OCI-LY7 (cell line): ENCODE measurements around the gene HIGD1C. TPM values are rescaled to one million over a fixed set of nuclear protein-coding genes. Genes with fewer than 3 reads are reported as not detected.

Experiments
- BruUV-seq: library from RNA; stranded (reverse); fragments of 400-500 nt; replicated peaks from 2 replicates; lab custom pipeline; 2021; lab: Mats Ljungman, UMichigan
- CTCF ChIA-PET: fragments of 300-600 bp; sonication (Branson Sonifier 250); formaldehyde crosslinking; loops from one replicate; lab custom pipeline; 2022; ENCODE audit warnings: antibody characterized with exemption; ENCODE audit not compliant: unreplicated experiment; lab: Charles Lee
- POLR2A ChIA-PET: fragments of 300-600 bp; sonication (Branson Sonifier 250); formaldehyde crosslinking; loops from one replicate; lab custom pipeline; 2022; ENCODE audit warnings: antibody characterized with exemption; lab: Charles Lee
- DNase-seq: peaks from one replicate; pipeline ENCODE4 v3.0.0-alpha.2; 2015; ENCODE audit warnings: low spot score
- H2AFZ ChIP-seq: fragments of 200-600 bp; sonication (generic), shearing (Covaris generic); 2 replicates; pipeline ENCODE4 v1.6.1; 2014; ENCODE audit warnings: mild to moderate bottlenecking, antibody characterized with exemption, low read length, moderate library complexity
- H3K27ac ChIP-seq: fragments of 200-600 bp; sonication (generic); 2 replicates; pipeline ENCODE4 v1.5.1; 2014; ENCODE audit warnings: mixed run types, low read depth, mild to moderate bottlenecking, moderate library complexity, low read length, inconsistent platforms; ENCODE audit not compliant: poor library complexity, severe bottlenecking
- H3K36me3 ChIP-seq: fragments of 200-600 bp; sonication (generic); 2 replicates; pipeline ENCODE4 v1.6.1; 2014; ENCODE audit warnings: mild to moderate bottlenecking, antibody characterized with exemption, low read length, moderate library complexity, mixed read lengths; ENCODE audit not compliant: insufficient read depth
- H3K4me1 ChIP-seq: fragments of 200-600 bp; sonication (generic); 2 replicates; pipeline ENCODE4 v1.5.1; 2014; ENCODE audit warnings: mild to moderate bottlenecking, low read length; ENCODE audit not compliant: insufficient read depth, poor library complexity, severe bottlenecking
- H3K4me2 ChIP-seq: fragments of 200-600 bp; sonication (generic); 2 replicates; pipeline ENCODE4 v1.6.1; 2014; ENCODE audit warnings: mild to moderate bottlenecking, low read length
- H3K4me3 ChIP-seq: fragments of 200-600 bp; sonication (generic); 2 replicates; pipeline ENCODE4 v1.5.1; 2014; ENCODE audit warnings: mild to moderate bottlenecking, low read depth, low read length; ENCODE audit not compliant: poor library complexity, severe bottlenecking
- H3K79me2 ChIP-seq: fragments of 200-600 bp; sonication (generic); 2 replicates; pipeline ENCODE4 v1.6.1; 2016; ENCODE audit warnings: low read depth, mild to moderate bottlenecking, low read length, moderate library complexity, mixed read lengths; ENCODE audit not compliant: insufficient read depth
- H3K9me2 ChIP-seq: fragments of 200-600 bp; sonication (generic); 2 replicates; pipeline ENCODE4 v1.6.1; 2016; ENCODE audit warnings: mild to moderate bottlenecking, low read length, mixed read lengths; ENCODE audit not compliant: insufficient read depth
- H3K9me3 ChIP-seq: fragments of 200-600 bp; sonication (generic); 2 replicates; pipeline ENCODE4 v1.6.1; 2014; ENCODE audit warnings: mild to moderate bottlenecking, mixed run types, low read length, mixed read lengths
- H4K20me1 ChIP-seq: fragments of 200-600 bp; sonication (generic); 2 replicates; pipeline ENCODE4 v1.6.1; 2014; ENCODE audit warnings: mild to moderate bottlenecking, antibody characterized with exemption, low read length, moderate library complexity, mixed read lengths; ENCODE audit not compliant: insufficient read depth
- CTCF ChIP-seq: fragments of 200-600 bp; sonication (generic); conservative IDR thresholded peaks from 2 replicates; pipeline ENCODE4 v1.5.1; 2014; ENCODE audit warnings: mild to moderate bottlenecking, antibody characterized with exemption, low read length, moderate library complexity, mixed read lengths
- EZH2phosphoT487 ChIP-seq: fragments of 200-600 bp; sonication (generic); IDR thresholded peaks from 2 replicates; pipeline ENCODE4 v1.6.1; 2018; ENCODE audit warnings: low read depth, borderline replicate concordance, mild to moderate bottlenecking, mixed run types, antibody characterized with exemption, low read length, moderate library complexity, mixed read lengths
- intact Hi-C: fragments of 100-400 bp; cut with micrococcal nuclease; formaldehyde crosslinking; loops from one replicate; pipeline ENCODE4 v1.10.0; 2022; ENCODE audit not compliant: unreplicated experiment
- small RNA-seq: library from RNA; depleted of rRNA; stranded (forward); fragments of <200 nt; gene quantifications from one replicate; pipeline ENCODE3, GENCODE V24; 2014
- total RNA-seq, 2 experiments: library from RNA; depleted of rRNA in 1 of 2; stranded (reverse); fragments of >200 nt in 1 of 2; shearing (Covaris generic) in 1 of 2; gene quantifications; 2 replicates each; pipeline ENCODE4 v1.2.3, GENCODE V29; 2014 to 2022

HIGD1C gene
- total RNA-seq, 2 experiments from 2014 or later, result not detected

GRCh38 chr12:51018956-51019355, 66.6 kb downstream of the HIGD1C start:
- intact Hi-C loops, result no loop called here
- Histone ChIP-seq H3K27ac (no peak overlapping the region), H3K4me3 (no peak overlapping the region), H3K4me2 (no peak overlapping the region), H3K79me2 (peaks cover 74% of the 10 kb centered on the region), H3K9me3 (no peaks in the 10 kb centered on the region), H2AFZ (no peak overlapping the region), H3K36me3 (peaks cover 14% of the 10 kb centered on the region), H4K20me1 (0 out of 2 replicates have a peak, but pooled peaks cover 10% of the 10 kb centered on the region), H3K9me2 (no peaks in the 10 kb centered on the region), H3K4me1 (peaks cover 3% of the 10 kb centered on the region)
- no TSS peak for BruUV-seq
- ChIA-PET POLR2A (interaction anchor here (0.7 kb wide), 2 partner anchors 14 to 658 kb away, joined by 3 read pairs; no protein-coding TSS in a partner anchor), CTCF (no interaction called here)
- TF ChIP-seq EZH2phosphoT487 (no peak), CTCF (no peak)
- DNase-seq, result no peak

GRCh38 chr12:51019927-51020326, 67.6 kb downstream of the HIGD1C start:
- no peak for DNase-seq
- Histone ChIP-seq H3K27ac (no peak overlapping the region), H2AFZ (no peak overlapping the region), H3K4me3 (no peak overlapping the region), H3K79me2 (peaks cover 80% of the 10 kb centered on the region), H3K4me1 (peaks cover 13% of the 10 kb centered on the region), H3K9me2 (no peaks in the 10 kb centered on the region), H3K36me3 (peaks cover 16% of the 10 kb centered on the region), H3K4me2 (no peak overlapping the region), H4K20me1 (0 out of 2 replicates have a peak, but pooled peaks cover 10% of the 10 kb centered on the region), H3K9me3 (no peaks in the 10 kb centered on the region)
- ChIA-PET CTCF (no interaction called here), POLR2A (interaction anchor here (0.8 to 1.4 kb wide), 3 partner anchors 16 to 95 kb away, joined by 3 to 5 read pairs (median 3); a partner anchor contains a TSS)
- intact Hi-C loops, result no loop called here
- no TSS peak for BruUV-seq
- no peak for TF ChIP-seq CTCF
- TF ChIP-seq EZH2phosphoT487, result no peak

Small RNAs within 50 kb of the gene (small RNA-seq; reads per million reads assigned to genes)
- gene AC008121.1 (not detected), gene RF00019 (not detected), gene RNU6-87P (not detected)

Other genes with a start within 250 kb of the HIGD1C start
- 47.4 and 83.3 TPM in 2 replicates for gene ATF1, start 188.4 kb upstream of the HIGD1C start, total RNA-seq (2014; rRNA removed; shearing (Covaris generic))
- 54.7 and 55.7 TPM in 2 replicates for gene ATF1, start 188.4 kb upstream of the HIGD1C start, total RNA-seq (2022)
- gene TMPRSS12, start 109.6 kb upstream of the HIGD1C start, total RNA-seq (2014; rRNA removed; shearing (Covaris generic)), result not detected in 2 replicates
- not detected in 2 replicates for gene TMPRSS12, start 109.6 kb upstream of the HIGD1C start, total RNA-seq (2022)
- 28.2 and 35.0 TPM in 2 replicates for gene SLC11A2, start 73.8 kb downstream of the HIGD1C start, total RNA-seq (2014; rRNA removed; shearing (Covaris generic))
- 43.4 and 43.6 TPM in 2 replicates for gene SLC11A2, start 73.8 kb downstream of the HIGD1C start, total RNA-seq (2022)
- 53.9 and 58.6 TPM in 2 replicates for gene LETMD1, start 95.8 kb downstream of the HIGD1C start, total RNA-seq (2014; rRNA removed; shearing (Covaris generic))
- gene LETMD1, start 95.8 kb downstream of the HIGD1C start, total RNA-seq (2022), result 103 and 114 TPM in 2 replicates
- gene CSRNP2, start 131.1 kb downstream of the HIGD1C start, total RNA-seq (2014; rRNA removed; shearing (Covaris generic)), result 10.4 and 11.7 TPM in 2 replicates
- gene CSRNP2, start 131.1 kb downstream of the HIGD1C start, total RNA-seq (2022), result 28.6 and 30.1 TPM in 2 replicates
- 7.1 and 7.2 TPM in 2 replicates for gene TFCP2, start 220.6 kb downstream of the HIGD1C start, total RNA-seq (2014; rRNA removed; shearing (Covaris generic))
- gene TFCP2, start 220.6 kb downstream of the HIGD1C start, total RNA-seq (2022), result 10.2 and 11.5 TPM in 2 replicates